GM18505 (cell line): Measurements from ENCODE around the gene RFX8.

Source experiments
- ATAC-seq: cut with Tn5 transposase; IDR thresholded peaks from one replicate; pipeline ENCODE4 v1.9.1; 2021; ENCODE audit not compliant: unreplicated experiment
- POLR2A ChIP-seq: IDR thresholded peaks from 4 replicates; pipeline ENCODE4 v1.6.1; 2011; ENCODE audit warnings: borderline replicate concordance; ENCODE audit not compliant: insufficient read depth, insufficient read length; ENCODE audit errors: extremely low read depth

The RFX8 gene

GRCh38 chr2:101383016-101383541, 91.8 kb downstream of the RFX8 start:
- no peak for TF ChIP-seq POLR2A

GRCh38 chr2:101382442-101382841, 92.5 kb downstream of the RFX8 start:
- no peak for ATAC-seq
- TF ChIP-seq POLR2A = no peak

More at GRCh38 chr2:101383016-101383541, 91.8 kb downstream of the RFX8 start:
- ATAC-seq = no peak

GRCh38 chr2:101380376-101380775, 94.5 kb downstream of the RFX8 start:
- ATAC-seq = no peak
- TF ChIP-seq POLR2A = no peak

GRCh38 chr2:101379091-101379490, 95.8 kb downstream of the RFX8 start:
- ATAC-seq = no peak

GRCh38 chr2:101375653-101376052, 99.3 kb downstream of the RFX8 start:
- TF ChIP-seq POLR2A = no peak
- ATAC-seq = no peak

More at GRCh38 chr2:101379091-101379490, 95.8 kb downstream of the RFX8 start:
- no peak for TF ChIP-seq POLR2A

GRCh38 chr2:101374821-101375561, 99.9 kb downstream of the RFX8 start:
- ATAC-seq = no peak

GRCh38 chr2:101372792-101373191, 102.1 kb downstream of the RFX8 start:
- TF ChIP-seq POLR2A = no peak
- no peak for ATAC-seq

More at GRCh38 chr2:101374821-101375561, 99.9 kb downstream of the RFX8 start:
- TF ChIP-seq POLR2A = no peak

GRCh38 chr2:101371636-101372035, 103.3 kb downstream of the RFX8 start:
- no peak for ATAC-seq
- no peak for TF ChIP-seq POLR2A

GRCh38 chr2:101369100-101369499, 105.8 kb downstream of the RFX8 start:
- no peak for TF ChIP-seq POLR2A
- no peak for ATAC-seq

GRCh38 chr2:101368376-101368775, 106.5 kb downstream of the RFX8 start:
- ATAC-seq = no peak

GRCh38 chr2:101367508-101367907, 107.4 kb downstream of the RFX8 start:
- no peak for ATAC-seq
- no peak for TF ChIP-seq POLR2A

More at GRCh38 chr2:101368376-101368775, 106.5 kb downstream of the RFX8 start:
- TF ChIP-seq POLR2A = no peak

GRCh38 chr2:101364878-101365277, 110.0 kb downstream of the RFX8 start:
- TF ChIP-seq POLR2A = no peak
- no peak for ATAC-seq

- no peak for ATAC-seq
- no peak for TF ChIP-seq POLR2A
Observed at GRCh38 chr2:101362777-101363176, 112.1 kb downstream of the RFX8 start.

- no peak for TF ChIP-seq POLR2A
- ATAC-seq = no peak
Observed at GRCh38 chr2:101362316-101362715, 112.6 kb downstream of the RFX8 start.

GRCh38 chr2:101361522-101361921, 113.4 kb downstream of the RFX8 start:
- ATAC-seq = no peak

GRCh38 chr2:101361121-101361520, 113.8 kb downstream of the RFX8 start:
- ATAC-seq = no peak
- no peak for TF ChIP-seq POLR2A

More at GRCh38 chr2:101361522-101361921, 113.4 kb downstream of the RFX8 start:
- no peak for TF ChIP-seq POLR2A
